ENCODE results near the gene GPATCH1.

- TF ChIP-seq GATA2 (IDR thresholded peaks at IDR 0.05; ENCODE audit: low read depth, low read length) (no peak), GATA3 (IDR thresholded peaks at IDR 0.05; ENCODE audit: low read depth, low read length) (no peak)
Measured at GRCh38 chr19:33139165-33139564, 58.2 kb downstream of the GPATCH1 start.
